Activated CD4-positive, alpha-beta T cell treated with anti-CD3 and anti-CD28 coated beads, Interleukin-2, amount 50 U/mL, for 16 hours (primary cell): ENCODE measurements around the gene TCAF2.
"Not testable (repeated sequence)": the region's sequence is repeated elsewhere in the genome, so short reads cannot be mapped to it uniquely, and the experiment has no call there.

ENCODE experiments used
- DNase-seq: peaks from one replicate; pipeline ENCODE4 v3.0.0-alpha.2; 2020

TCAF2 gene

DNA sequence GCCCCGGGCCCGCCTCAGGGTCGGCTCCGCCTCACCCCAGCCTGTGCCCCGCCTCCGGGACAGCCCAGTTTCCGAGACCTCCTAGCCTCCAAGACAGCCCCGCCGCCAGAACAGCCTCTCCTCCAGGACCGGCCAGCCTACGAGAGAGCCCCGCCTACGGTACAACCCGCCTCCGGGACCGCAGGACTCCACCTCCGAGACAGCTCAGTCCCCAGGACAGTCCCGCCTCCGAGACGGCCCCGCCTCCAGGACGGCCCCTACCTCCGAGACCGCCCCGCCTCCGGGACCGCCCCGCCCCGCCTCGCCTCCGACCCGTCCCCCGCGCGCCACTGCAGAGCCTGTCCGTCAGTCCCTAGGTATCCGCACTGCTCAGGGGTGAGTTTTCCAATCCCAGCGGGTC, at the start of gene TCAF2:
TSS of gene TCAF2 (plus strand) at position 329 of the 400 bp plus-strand sequence.
- not testable (repeated sequence) for DNase-seq

DNA sequence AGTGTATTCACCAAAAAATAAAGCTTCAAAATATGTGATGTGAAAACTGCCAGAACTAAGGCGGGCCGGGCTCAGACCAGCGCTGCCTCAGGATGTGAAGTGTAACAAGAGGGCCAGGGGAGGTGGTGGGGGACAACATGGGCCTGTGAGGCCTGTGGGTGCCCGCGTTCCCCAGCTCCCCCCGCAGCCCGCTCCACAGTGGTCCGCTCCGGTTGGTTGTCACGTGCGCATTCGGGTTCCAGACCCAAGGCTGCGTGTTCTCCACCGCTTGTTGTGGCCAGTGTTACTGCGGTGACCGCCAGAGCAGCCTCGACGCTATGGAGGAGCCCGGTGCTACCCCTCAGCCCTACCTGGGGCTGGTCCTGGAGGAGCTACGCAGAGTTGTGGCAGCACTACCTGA, 49.3 kb upstream of the TCAF2 start, which contains the start of gene CTAGE15:
TSS of gene CTAGE15 (plus strand) at position 301 of the 400 bp plus-strand sequence. CDS start at position 318, 17 bp downstream.
- DNase-seq: not testable (repeated sequence)

DNA sequence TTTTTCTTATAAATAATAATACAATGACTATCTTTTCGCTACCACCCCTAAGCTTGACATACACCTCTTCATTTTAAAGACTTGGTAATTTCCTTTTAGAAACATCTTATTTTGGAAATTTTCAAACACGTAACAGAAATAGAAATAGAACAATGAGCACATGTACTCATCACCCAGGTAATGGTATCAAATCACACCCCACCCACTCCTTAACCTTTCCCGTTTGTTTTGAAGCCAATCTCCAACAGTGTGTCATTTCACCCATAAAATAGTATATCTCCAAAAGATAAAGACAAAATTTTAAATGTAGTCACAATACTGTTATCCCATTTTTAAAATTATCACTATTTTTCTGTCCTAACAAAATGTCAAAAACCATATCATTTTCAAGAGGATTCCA, 32.6 kb upstream of the TCAF2 start:
- DNase-seq: not testable (repeated sequence)

DNA sequence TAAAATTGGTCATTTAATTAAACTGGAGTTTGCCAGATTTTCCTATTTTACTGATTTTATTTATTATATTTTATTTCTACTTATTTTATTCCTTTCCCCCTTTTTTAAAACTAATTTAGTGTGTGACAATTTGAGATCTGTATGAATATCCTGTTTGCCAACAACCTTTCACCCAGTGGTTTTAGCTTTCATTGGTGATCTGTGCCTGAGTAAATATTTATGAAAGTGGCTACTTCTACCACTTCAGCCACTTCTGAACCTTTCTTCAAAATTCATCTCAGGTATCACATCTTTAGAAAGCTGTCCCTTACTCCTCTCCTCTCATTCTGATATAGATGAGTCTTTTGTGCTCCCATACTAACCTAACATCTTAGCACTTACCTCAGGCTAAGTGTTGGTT, 30.9 kb upstream of the TCAF2 start:
- not testable (repeated sequence) for DNase-seq

DNA sequence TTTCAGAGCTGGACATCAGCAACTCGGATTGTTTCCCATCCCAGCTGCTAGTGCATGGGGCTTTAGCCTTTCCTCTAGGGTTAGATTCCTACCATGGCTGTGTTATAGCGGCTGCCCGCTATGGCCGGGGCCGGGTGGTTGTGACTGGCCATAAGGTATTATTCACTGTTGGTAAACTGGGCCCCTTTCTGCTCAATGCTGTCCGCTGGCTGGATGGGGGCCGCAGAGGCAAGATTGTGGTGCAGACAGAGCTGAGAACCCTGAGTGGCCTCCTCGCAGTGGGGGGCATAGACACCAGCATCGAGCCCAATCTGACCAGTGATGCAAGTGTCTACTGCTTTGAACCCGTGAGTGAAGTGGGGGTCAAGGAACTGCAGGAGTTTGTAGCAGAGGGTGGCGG, 22.7 kb upstream of the TCAF2 start:
- not testable (repeated sequence) for DNase-seq

DNA sequence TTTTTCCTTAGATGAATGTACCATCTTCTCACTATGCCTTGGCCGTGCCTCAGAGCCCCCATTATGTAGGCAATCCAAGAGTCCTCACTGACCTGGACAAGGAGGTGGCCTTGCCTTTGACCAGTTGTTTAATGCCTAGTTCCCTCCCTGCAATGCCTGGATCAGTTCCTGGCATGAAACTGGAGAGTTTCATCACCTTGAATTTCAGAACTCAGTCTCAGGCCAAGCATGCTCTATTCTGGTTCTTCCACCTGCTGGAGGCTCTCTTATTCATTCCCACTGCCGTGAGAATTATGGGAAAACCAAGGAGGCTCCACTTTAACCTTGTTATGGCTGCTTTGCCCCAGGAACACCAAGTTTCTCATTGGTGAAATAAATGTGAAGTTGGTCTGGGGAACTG, 17.2 kb upstream of the TCAF2 start:
- DNase-seq: not testable (repeated sequence)

DNA sequence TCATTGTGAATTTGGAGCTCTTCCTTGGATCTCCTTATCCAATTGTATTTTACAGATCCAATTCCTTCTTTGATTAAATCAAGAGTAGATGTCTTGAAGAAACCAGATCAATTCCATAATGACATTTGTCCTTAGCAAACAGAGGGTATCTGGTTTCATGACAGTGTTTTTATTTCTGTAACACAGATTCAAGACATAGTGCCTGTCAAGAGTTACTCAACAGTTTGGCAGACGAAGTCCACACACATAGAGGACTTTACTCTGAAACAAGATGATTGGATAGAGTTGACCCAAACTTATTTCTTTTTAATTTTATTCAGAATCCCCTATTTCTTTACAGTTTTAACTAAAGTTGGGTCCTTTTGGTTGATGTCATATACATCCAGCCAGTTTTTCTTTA, 14.7 kb upstream of the TCAF2 start:
- not testable (repeated sequence) for DNase-seq

DNA sequence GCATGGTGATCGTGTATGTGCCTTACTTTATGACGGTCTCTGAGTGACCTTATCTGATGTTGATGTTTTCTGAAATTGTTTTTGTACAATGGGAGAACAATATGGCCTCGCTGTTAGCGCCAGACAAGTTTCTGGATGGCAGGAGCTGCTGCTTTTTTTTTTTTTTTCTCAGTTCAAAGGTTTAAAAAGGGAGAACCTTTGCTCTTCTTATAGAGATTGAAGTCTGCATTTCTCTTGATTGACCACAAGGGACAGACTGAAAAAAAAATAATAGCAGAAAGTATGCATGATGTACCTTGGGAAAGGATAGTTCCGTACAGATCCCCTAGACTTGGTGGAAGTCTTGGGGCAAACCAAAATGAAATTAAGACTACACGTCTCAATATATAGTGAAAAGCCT, 5.2 kb upstream of the TCAF2 start:
- not testable (repeated sequence) for DNase-seq

DNA sequence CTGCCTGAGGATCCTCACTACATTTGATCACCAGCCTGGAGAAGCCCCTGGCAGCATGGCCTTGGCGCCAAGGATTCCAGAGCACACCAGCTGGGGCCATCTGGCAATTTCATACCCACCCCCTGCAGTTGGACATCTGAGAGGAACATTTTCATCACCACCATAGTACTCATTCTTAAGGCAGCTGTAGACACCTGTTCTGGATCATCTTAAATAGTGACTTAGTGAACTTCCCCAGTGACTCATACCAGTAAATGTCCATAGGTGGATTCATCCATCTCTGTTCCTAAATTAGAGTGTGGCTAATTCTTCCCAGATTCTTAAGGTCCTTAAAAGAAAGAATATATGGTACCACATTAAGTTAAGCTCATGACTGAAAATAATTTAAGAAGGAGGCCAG, 3.6 kb upstream of the TCAF2 start:
- not testable (repeated sequence) for DNase-seq

DNA sequence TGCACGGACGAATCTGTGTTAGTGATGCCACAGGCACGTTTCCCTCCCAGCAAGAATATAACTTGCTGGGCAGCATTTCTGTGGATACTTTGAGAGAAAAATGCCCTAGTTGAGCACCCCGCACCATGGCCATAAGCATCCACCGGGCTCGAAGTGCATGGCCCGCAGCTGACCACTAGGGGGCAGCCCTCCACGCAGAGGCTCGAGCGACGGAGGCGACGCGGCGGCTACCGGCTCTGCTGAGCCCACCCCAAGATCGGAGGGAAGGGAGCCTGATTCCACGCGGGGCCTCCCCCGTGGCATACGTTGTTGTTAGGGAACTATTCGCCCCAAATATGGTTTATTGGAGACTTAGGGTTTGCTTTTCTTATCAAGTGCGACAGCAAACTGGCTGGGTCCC, 716 bp upstream of the TCAF2 start:
- not testable (repeated sequence) for DNase-seq

DNA sequence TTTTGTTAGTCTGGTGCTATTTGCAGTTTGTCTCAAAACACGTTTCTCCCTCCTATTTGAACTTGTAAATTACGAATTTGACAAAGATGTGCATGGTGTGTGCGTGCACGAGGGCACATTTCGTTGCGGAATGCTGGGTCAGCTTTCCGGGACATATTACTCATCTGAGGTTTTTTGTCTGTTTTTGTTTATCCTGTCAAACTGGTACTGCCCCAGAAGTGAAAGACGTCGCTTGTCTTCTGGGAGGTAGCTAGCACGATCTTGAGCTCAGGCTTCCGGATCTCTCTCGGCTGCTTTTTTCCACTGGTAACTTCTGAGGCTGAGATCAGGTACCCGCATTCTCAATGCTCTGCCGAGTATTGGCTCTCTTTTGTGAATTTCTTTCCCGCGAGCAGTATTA, 401 bp downstream of the TCAF2 start:
- not testable (repeated sequence) for DNase-seq

DNA sequence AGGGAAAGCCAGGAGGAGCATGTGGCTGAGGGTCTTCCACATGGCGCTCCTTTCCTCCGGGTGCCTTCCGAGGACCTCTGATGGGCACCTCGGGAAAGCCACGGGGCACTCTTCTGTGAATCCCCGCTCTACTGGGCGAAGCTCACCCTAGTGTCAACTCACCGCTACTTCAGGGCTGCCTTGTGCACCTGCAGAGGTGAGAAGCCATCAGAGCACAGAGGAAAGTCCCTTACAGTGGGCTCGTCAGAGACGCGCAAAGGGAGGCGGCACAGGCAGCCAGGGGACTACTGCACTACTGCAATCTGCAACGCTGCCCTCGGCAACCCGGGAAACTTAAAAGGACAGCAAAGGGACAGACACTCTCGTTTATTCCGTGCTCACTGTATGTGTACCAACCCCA, 1.4 kb downstream of the TCAF2 start:
- not testable (repeated sequence) for DNase-seq

DNA sequence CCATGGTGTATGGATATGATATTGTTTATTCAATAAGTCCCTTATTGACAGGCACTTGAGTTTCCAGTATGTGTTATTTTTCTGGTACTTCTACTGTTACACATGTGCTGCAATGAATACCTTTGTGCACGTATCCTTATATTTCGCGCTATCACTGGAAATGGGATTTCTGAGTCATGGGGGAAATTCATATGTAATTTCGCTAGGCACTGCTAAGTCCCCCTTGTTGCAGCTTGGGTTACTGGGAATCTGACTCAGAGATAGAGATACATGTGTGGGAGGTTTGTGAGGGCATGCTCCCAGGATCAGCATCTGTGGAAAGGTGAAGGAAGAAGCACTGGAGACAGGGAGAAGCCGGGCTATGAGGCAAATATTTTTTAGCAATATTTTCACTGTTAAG, 9.9 kb downstream of the TCAF2 start:
- DNase-seq: not testable (repeated sequence)

DNA sequence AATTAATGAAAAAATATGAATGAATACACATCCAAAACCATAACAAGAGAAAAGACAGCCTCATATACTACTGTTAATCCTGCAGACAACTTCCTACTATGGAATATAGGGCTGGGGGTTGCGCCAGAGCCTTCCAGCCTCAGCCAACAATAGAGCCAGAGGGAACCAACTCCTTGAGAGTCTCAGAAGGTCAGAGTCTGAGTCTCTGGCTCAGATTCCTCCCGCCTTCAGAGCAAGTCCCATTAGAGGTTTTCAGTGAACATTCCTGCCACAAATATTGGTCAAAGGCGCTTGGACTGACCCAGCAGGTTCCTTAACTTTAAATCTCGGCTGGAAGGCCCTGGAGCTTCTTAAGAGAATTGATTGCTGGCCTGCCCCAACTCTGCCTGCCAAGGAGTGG, 11.7 kb downstream of the TCAF2 start:
- DNase-seq: not testable (repeated sequence)

DNA sequence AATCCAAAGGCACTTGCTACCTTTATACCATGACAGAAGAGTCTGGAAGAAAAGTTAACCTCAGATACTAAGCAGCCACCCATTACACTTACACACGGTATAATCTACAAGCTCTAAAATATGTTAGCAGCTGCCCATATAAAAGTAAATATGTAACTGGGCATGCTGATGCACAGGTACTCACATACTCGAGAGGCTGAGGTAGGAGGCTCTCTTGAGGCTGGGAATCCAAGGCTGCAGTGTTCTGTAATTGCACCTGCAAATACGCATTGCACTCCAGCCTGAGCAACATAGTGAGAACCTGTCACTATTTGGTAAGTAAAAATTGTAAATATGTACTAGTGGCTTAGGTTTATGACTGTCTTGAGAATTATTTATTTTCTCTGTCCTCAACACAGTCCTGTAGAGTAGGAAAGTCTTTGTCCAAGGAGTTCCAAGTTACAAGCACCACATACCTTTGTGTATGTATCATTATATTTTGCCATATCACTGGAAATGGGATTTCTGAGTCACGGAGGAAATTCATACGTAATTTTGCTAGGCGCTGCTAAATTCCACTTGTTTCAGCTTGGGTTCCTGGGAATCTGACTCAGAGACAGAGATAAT, 12.3 kb downstream of the TCAF2 start:
- not testable (repeated sequence) for DNase-seq

DNA sequence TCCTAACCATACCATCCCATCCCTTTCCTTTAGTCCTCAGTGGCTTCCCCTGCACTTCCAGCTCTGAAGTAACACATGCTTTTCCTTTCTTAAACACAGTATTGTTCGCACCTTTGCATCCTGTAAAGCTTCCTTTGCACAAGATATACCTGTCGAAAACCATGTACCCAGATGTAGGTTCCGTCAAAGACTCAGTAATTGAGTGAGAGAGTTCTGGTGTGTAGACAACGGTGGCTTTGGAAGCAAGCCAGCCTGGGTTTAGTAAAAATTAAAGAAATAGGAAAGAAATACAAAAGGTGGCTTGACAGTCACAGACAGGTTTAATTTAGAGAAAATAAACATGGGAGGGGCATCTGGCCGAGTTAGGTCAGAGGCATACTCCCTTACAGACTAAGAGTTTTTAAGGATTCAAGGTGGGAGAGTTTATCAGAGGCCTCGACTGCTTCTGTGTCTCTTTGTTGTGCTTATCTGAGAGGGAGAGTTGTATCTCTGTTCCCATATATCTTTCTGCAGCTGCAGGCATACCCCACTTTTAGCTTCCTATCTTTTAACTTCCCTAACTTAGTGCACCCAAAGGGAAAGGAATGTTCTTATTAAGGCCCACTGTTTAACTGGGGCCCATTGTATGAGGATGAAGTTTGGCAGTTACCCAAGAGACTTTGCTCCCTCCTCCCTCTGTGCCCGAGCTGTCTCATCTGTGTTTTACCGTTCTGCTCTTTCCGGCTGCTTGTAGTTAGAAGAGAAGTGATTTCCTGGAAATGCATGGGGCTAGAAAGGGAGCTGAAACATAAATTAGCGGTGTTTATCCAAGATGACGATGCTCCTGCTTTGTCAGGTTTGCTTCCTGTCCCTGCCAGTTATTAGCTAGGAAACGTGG, 14.8 kb downstream of the TCAF2 start:
- not testable (repeated sequence) for DNase-seq

DNA sequence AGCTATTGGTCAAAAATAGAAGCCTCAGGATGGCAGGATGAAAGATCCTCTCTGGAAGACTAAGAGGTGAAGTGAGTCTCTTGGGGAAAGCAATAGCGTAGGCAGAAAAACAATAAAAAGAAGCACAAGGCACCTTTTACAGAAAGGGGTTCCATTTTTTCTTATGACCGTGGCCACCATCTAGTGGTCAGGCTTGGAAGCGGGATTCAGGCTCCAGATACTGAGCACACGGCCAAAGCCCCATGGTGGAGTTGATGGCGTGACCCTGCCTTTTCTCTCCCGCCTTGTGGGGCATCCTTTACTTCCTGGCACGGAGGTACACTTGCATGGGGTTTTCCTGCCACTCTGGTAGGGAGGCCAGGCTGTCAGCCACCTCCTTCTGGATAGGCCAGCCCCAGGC, 18.6 kb downstream of the TCAF2 start:
- DNase-seq: not testable (repeated sequence)

DNA sequence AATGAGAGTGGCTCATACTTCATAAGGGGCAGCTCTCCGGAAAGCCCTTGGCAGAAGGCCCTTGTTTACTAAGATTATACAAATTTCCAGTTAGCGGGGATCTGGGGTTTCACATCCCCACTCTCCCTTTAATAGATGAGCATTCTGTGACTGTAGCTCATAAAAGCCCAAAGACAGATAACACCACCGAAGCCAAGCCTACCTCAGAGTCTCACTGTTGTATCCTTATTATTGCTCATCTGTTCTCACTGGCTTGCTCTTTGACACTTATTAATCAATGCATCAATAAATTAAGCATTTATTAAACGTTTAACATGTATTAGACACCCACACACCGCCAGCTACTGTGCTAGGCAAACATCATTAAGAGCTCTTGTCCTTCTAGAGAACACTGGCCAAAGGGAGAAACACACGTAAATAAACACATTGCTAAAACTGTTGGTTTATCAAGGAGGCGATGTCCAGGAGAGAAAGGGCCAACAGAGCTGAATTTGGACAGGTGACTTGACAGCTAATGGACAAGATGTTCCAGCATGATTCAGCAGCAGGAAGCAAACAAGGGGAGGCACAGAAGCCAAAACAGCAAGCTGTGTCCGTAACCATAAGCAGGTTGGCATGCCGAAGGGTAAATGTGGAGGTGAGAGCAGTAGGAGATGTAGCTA, 19.9 kb downstream of the TCAF2 start:
- not testable (repeated sequence) for DNase-seq

DNA sequence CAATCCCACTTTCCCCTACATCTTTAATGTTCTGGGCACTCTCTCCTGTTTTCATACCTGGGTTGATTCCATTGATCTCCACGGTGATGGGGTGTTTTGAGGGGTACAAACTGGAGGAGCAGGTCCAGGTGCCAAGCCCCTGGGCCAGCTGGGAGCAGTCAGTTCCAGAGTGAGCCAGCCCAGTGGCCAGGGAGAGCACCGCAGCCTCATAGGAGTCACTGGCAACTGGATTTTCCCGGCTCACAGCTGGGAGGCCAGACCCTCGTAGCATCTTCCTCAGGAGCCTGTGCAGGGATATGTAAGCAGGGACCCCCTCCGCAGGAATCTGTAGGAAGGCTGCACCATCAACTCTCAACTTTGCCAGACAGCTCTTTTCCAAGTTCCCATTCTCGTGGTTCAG, 25.8 kb downstream of the TCAF2 start:
- DNase-seq: not testable (repeated sequence)

DNA sequence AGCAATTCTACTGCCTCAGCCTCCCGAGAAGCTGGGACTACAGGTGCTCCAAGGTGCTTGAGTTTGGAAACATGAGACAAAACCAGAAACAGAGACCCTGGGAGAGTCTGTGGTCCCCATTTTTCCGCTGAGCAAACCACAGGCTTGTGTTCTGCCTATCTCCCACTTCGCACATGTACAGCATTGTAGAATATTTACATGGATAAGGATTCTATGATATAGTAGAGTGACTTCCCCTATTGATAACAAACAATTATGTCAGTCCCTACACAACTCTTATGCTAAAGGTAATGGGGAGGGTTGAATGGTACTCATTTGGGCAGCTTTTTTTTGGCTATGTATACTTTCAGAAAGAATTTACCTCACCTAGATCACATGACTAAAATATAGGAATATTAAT, 29.1 kb downstream of the TCAF2 start:
- not testable (repeated sequence) for DNase-seq

DNA sequence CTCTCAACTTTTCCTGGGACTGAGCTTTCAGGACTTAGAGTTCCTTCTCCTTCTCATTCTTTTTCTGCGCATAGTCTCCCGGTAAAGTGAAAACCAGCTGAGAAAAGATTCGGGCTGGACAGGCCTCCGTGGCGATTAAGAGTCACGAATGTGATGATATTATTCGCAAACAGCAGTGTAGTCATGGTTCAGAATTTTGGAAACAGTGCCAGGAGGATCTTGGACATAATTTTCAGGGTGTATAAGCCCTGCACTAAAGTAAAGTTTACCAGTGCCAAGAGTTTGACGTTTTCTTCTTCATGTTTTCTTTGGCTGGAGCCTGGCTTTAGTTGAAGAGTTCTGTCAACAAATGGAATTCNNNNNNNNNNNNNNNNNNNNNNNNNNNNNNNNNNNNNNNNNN, 29.7 kb downstream of the TCAF2 start:
- DNase-seq: not testable (repeated sequence)
